Spleen (tissue), 7 donors: Measurements from ENCODE around the gene SERPINB12.

Experiments used
- POLR2A ChIP-seq, 3 donors: fragments of 450-650 bp; IDR thresholded peaks; one replicate each; pipeline ENCODE4 v1.5.1; 2017; ENCODE audit warnings: antibody characterized with exemption in 3 of 3, mild to moderate bottlenecking in 1 of 3
- POLR2AphosphoS5 ChIP-seq, 3 donors: sonication (generic); formaldehyde crosslinking; IDR thresholded peaks; one replicate each; pipeline ENCODE4 v1.5.1; 2017; ENCODE audit warnings: antibody characterized with exemption in 3 of 3
- TF ChIP-seq, protein P1 (sequence below), 11 experiments: fragments of 200-600 bp in 7 of 11; fragments of 450-650 bp in 4 of 11; sonication (generic) in 4 of 11; IDR thresholded peaks in 8 of 11; conservative IDR thresholded peaks in 3 of 11; 1 replicate in 7 of 11; 2 replicates in 4 of 11; pipeline versions ENCODE4 v1.4.0 to v1.8.0; 2016 to 2021; ENCODE audit warnings: antibody characterized with exemption in 11 of 11, inconsistent platforms in 4 of 11, mild to moderate bottlenecking in 1 of 11
- donor health status: DM: no; HTN: no; CAD: no; lungs with moderate emphysema.
- donor health status: DM: no; HTN: no; CAD: no.
- donor health status: DM: no; HTN: no; CAD: no.

- TF ChIP-seq, protein P1, sequence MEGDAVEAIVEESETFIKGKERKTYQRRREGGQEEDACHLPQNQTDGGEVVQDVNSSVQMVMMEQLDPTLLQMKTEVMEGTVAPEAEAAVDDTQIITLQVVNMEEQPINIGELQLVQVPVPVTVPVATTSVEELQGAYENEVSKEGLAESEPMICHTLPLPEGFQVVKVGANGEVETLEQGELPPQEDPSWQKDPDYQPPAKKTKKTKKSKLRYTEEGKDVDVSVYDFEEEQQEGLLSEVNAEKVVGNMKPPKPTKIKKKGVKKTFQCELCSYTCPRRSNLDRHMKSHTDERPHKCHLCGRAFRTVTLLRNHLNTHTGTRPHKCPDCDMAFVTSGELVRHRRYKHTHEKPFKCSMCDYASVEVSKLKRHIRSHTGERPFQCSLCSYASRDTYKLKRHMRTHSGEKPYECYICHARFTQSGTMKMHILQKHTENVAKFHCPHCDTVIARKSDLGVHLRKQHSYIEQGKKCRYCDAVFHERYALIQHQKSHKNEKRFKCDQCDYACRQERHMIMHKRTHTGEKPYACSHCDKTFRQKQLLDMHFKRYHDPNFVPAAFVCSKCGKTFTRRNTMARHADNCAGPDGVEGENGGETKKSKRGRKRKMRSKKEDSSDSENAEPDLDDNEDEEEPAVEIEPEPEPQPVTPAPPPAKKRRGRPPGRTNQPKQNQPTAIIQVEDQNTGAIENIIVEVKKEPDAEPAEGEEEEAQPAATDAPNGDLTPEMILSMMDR (IDR thresholded peaks at IDR 0.05 in 8 of 11, conservative IDR thresholded peaks at IDR 0.05 in 3 of 11), result no peak
- TF ChIP-seq POLR2A (IDR thresholded peaks at IDR 0.05), result no peak
- no peak for TF ChIP-seq POLR2AphosphoS5 (IDR thresholded peaks at IDR 0.05)
Measured at GRCh38 chr18:63514326-63514725, 27.8 kb upstream of the SERPINB12 start.
